ENCODE data around the gene DNMT3A. TPM values are rescaled to one million over a fixed set of nuclear protein-coding genes. Genes with fewer than 3 reads are reported as not detected.

DNMT3A gene
- total RNA-seq: 10 to 100 TPM; 43.2 to 45.5 TPM

DNA sequence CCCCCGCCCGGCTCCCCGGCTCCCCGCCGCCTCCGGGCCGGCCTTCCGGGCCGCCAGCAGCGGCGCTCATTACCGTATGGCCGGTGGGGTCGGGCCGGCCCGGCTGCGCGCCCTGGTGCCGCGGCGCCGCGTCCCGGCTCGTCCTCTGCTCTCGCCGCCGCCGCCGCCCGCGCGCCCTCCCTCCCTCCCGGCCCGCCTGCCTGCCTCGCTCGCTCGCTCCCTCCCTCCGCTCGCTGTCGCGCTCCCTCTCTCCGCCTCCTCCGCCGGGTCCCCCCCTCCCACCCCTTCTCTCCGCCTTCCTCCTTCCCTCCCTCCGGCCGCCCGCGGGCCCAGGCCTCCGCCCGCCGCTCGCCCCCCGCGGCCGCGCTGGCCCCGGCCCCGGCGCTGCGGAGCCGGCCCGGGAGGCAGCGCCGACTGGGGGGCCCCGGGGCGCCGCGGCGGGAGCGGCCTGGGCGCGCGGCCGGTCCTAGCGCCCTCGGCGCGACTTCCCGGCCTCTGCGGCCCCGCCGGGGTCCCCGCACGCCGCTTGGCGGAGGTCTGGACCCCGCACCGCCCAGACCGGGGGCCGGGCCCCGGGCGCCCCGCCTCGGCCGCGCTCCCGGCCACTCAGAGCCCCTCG is at the start of gene DNMT3A:
Gene DNMT3A, minus strand, starts transcription at position 173 of the 619 bp plus-strand sequence. CDS start 27,941 bp downstream, outside the sequence.
- ChIA-PET POLR2A (interaction anchor here (0.7 to 2.1 kb wide), 10 partner anchors 20 to 225 kb away, joined by 3 to 13 read pairs (median 4); no protein-coding TSS in a partner anchor), CTCF (interaction anchor here (0.6 to 2.1 kb wide), 11 partner anchors 9 to 262 kb away, joined by 3 to 13 read pairs (median 4); no protein-coding TSS in a partner anchor)
- peak within 1 kb of the TSS; percentile 62 for H3K27ac Mint-ChIP-seq
- peaks cover 24% of the 10 kb centered on the region for H3K4me1 Mint-ChIP-seq
- H3K36me3 Mint-ChIP-seq (ENCODE audit: low read depth): no peaks in the 10 kb centered on the region
- peak; percentile 64 for DNase-seq
- H3K27me3 Mint-ChIP-seq: no peaks in the 10 kb centered on the region
- H3K9me3 Mint-ChIP-seq: no peaks in the 10 kb centered on the region
- peak within 1 kb of the TSS; percentile 83 for H3K4me3 Mint-ChIP-seq

DNA sequence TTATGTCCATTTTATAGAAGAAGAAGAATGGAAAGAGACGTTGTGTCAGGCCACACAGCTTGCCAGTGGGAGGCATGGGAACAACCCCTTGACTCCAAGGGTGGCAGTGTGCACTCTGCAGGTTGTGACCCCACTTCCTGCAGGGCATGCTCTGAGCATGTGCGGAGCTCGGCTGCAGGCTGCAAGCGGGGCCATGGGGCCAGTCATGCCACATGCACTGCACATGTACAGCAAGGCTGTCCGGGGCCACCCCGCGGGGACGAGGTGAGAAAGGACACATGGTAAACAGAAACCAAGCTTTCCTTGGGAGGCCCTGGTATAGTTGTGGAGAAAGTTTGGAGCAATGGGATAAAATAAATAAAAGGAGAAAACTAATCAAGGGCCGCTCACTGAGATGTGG is 47.4 kb upstream of the DNMT3A start:
- Mint-ChIP-seq H3K4me1 (peaks cover 26% of the 10 kb centered on the region), H3K4me3 (no peak overlapping the region), H3K36me3 (ENCODE audit: low read depth) (peaks cover 24% of the 10 kb centered on the region), H3K9me3 (peaks cover 2% of the 10 kb centered on the region), H3K27ac (no peak overlapping the region), H3K27me3 (no peaks in the 10 kb centered on the region)
- DNase-seq: no peak
- ChIA-PET POLR2A (interaction anchor here (1.4 kb wide), 1 partner anchor 13 kb away, joined by 3 read pairs; no protein-coding TSS in a partner anchor), CTCF (interaction anchor here (1.4 kb wide), 1 partner anchor 27 kb away, joined by 5 read pairs; no protein-coding TSS in a partner anchor)

- ChIA-PET POLR2A (interaction anchor here (1.4 kb wide), 1 partner anchor 13 kb away, joined by 3 read pairs; no protein-coding TSS in a partner anchor), CTCF (interaction anchor here (0.9 kb wide), 1 partner anchor 12 kb away, joined by 5 read pairs; no protein-coding TSS in a partner anchor)
- peak overlapping the region; percentile 4 for H3K27ac Mint-ChIP-seq
- no peak overlapping the region for H3K4me3 Mint-ChIP-seq
- H3K9me3 Mint-ChIP-seq: peaks cover 2% of the 10 kb centered on the region
- DNase-seq: no peak
- H3K36me3 Mint-ChIP-seq (ENCODE audit: low read depth): peaks cover 24% of the 10 kb centered on the region
- H3K27me3 Mint-ChIP-seq: no peaks in the 10 kb centered on the region
- H3K4me1 Mint-ChIP-seq: peaks cover 26% of the 10 kb centered on the region
These were observed 46.8 kb upstream of the DNMT3A start for GRCh38 chr2:25388491-25388890.

DNA sequence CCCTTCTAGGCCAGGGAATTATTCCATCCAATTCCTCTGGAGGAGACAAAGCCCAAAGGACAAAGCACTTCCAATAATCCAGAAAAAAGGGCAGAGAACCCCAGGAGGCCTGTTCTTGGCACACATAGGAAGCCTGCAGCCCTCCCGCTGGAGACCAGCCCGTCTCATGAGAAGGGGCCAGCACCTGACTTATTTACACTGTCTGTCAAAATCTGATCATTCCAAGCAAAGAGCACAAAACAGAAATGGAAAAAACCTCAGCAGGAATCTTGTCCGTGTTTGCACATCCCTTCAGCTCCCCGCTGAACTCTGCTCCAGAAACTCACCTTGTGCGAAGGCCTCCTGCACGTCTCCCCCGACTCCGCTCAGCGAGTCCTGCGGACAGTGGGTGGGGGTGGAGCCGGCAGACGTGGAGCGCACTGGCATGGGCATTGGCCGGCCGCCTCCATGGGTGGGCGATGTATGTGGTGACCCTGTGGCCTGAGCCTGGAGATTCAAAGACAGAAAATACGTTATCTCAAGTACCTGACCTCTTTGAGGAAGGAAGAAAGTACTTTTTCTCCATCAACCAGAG is 46.2 kb upstream of the DNMT3A start:
- no peak for DNase-seq
- peaks cover 2% of the 10 kb centered on the region for H3K9me3 Mint-ChIP-seq
- peaks cover 26% of the 10 kb centered on the region for H3K4me1 Mint-ChIP-seq
- peaks cover 24% of the 10 kb centered on the region for H3K36me3 Mint-ChIP-seq (ENCODE audit: low read depth)
- ChIA-PET CTCF (interaction anchor here (0.9 kb wide), 1 partner anchor 12 kb away, joined by 5 read pairs; no protein-coding TSS in a partner anchor), POLR2A (interaction anchor here (1.4 kb wide), 2 partner anchors 14 to 65 kb away, joined by 3 read pairs; no protein-coding TSS in a partner anchor)
- H3K4me3 Mint-ChIP-seq: no peak overlapping the region
- H3K27ac Mint-ChIP-seq: peak overlapping the region; percentile 4
- no peaks in the 10 kb centered on the region for H3K27me3 Mint-ChIP-seq

DNA sequence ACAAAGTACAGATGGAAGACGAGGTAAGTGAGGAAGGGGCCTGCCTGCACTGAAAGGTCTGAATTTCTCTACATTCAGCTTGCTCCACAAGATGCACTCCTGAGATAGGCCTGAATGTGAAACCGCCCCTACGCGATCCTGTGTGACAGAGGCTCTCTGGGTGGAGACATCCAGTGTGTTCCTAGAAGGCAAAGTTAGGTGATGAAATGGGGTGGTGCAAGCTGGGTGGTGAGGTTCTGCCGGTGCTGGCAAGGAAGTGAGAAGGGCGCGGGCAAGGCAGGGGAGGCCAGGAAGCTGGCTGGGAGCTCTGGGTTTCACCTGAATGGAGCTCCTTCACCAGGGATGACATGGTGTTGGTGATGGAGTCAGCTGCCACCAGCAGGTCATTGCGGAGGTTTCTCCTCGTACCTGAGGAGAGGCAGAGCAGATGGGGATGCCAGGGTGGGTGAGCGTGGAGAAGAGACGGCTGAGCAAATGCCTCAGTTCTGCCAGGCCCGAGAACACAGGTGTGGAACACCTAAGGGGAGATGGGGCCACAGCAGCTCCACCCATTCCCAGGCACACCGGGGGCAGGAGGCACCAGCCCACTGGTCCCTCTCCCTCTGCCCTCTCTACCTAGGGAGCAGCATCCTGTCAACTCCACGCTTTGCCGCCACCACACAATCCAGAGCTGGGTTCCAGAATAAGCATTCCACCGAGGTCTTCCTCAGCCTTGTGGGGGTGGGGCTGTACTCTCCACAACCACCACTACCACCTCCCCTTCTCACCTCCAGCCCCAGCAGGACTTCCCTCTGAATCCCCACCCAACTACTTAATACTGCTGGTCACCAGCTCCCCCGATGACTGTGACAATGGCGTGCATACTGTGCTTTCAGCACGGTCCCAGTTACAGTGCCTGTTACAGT is 45.5 kb upstream of the DNMT3A start:
- H3K27ac Mint-ChIP-seq: peak overlapping the region; percentile 22
- POLR2A ChIA-PET: interaction anchor here (0.9 to 2.9 kb wide), 3 partner anchors 10 to 73 kb away, joined by 3 to 9 read pairs (median 5); no protein-coding TSS in a partner anchor

DNA sequence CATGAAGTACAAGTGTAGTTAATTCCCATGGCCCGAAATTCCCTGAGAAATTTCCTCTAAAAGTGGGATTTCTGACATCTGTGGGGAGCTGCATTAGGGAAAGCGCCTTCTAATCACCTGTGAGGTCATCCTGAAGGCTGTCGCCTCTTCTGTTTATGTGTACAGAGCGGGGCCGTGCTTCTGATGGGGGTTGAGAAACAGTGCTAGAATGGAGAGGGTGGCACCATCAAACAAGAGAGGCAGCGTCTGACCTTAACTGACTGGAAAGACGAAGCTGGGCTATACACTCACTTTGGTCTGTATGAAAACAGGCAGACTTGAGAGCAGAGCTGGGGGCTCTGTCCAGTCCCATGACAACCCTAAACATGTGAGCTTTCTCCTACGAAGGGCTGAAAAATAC is 44.2 kb upstream of the DNMT3A start:
- no peak for DNase-seq
- Mint-ChIP-seq H3K9me3 (no peaks in the 10 kb centered on the region), H3K36me3 (ENCODE audit: low read depth) (peaks cover 20% of the 10 kb centered on the region), H3K27me3 (no peaks in the 10 kb centered on the region), H3K4me3 (no peak overlapping the region), H3K27ac (no peak overlapping the region), H3K4me1 (peaks cover 22% of the 10 kb centered on the region)
- ChIA-PET CTCF (interaction anchor here (3.3 to 3.9 kb wide), 2 partner anchors 9 to 23 kb away, joined by 16 to 21 read pairs; no protein-coding TSS in a partner anchor), POLR2A (interaction anchor here (1.0 to 2.9 kb wide), 2 partner anchors 9 to 10 kb away, joined by 3 to 9 read pairs; no protein-coding TSS in a partner anchor)

More for the DNA sequence above, 45.5 kb upstream of the DNMT3A start:
- CTCF ChIA-PET: interaction anchor here (3.3 kb wide), 1 partner anchor 11 kb away, joined by 16 read pairs; no protein-coding TSS in a partner anchor
- H3K9me3 Mint-ChIP-seq: peaks cover 2% of the 10 kb centered on the region
- peaks cover 24% of the 10 kb centered on the region for H3K36me3 Mint-ChIP-seq (ENCODE audit: low read depth)
- H3K27me3 Mint-ChIP-seq: no peaks in the 10 kb centered on the region
- no peak for DNase-seq
- peaks cover 26% of the 10 kb centered on the region for H3K4me1 Mint-ChIP-seq
- H3K4me3 Mint-ChIP-seq: no peak overlapping the region

DNA sequence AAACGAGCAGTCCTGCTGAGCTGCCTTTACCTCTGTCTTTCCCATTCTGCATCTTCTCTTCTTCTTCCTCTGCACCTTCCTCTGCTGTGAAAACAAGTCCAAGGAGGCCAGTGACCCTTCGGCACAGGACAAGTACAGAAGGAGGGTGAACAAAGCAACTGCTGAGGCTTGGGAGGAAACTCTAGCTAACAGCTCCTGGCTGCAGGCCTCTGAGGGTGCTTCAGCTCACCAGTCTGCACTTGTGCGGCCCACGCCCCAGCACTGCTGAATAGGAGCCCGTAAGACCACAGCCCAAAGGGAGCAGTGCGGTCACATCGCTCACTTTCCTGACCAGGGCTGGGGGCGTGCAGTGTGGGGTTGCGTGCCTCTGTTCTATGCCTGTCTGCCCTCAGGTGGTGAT is 42.1 kb upstream of the DNMT3A start:
- Mint-ChIP-seq H3K9me3 (no peaks in the 10 kb centered on the region), H3K4me1 (peaks cover 26% of the 10 kb centered on the region), H3K27me3 (no peaks in the 10 kb centered on the region), H3K36me3 (ENCODE audit: low read depth) (peaks cover 22% of the 10 kb centered on the region), H3K4me3 (no peak overlapping the region), H3K27ac (no peak overlapping the region)
- POLR2A ChIA-PET: no interaction called here
- CTCF ChIA-PET: interaction anchor here (3.9 kb wide), 1 partner anchor 21 kb away, joined by 21 read pairs; no protein-coding TSS in a partner anchor
- no peak for DNase-seq

DNA sequence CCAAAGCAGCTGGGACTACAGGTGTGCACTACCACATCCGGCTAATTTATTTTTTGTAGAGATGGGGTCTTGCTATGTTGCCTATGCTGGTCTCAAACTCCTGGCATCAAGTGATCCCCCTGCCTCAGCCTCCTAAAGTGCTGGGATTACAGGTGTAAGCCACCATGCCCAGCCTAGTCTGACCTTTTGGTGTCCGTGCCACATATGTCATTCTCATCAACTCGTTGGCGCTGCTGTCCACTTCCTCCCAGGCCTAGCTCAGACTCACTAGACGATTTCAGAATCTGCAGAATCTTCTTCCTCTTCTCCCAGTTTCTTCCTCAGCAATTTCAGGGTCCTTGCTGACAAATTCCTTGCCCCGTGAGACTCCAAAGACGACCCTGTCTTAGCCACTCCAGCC is 39.8 kb upstream of the DNMT3A start:
- H3K27me3 Mint-ChIP-seq: no peaks in the 10 kb centered on the region
- H3K27ac Mint-ChIP-seq: no peak overlapping the region
- no peak overlapping the region for H3K4me3 Mint-ChIP-seq
- H3K36me3 Mint-ChIP-seq (ENCODE audit: low read depth): peaks cover 26% of the 10 kb centered on the region
- peak; percentile 11 for DNase-seq
- peaks cover 23% of the 10 kb centered on the region for H3K4me1 Mint-ChIP-seq
- ChIA-PET POLR2A (interaction anchor here (1.2 kb wide), 1 partner anchor 19 kb away, joined by 4 read pairs; no protein-coding TSS in a partner anchor), CTCF (no interaction called here)
- no peaks in the 10 kb centered on the region for H3K9me3 Mint-ChIP-seq

DNA sequence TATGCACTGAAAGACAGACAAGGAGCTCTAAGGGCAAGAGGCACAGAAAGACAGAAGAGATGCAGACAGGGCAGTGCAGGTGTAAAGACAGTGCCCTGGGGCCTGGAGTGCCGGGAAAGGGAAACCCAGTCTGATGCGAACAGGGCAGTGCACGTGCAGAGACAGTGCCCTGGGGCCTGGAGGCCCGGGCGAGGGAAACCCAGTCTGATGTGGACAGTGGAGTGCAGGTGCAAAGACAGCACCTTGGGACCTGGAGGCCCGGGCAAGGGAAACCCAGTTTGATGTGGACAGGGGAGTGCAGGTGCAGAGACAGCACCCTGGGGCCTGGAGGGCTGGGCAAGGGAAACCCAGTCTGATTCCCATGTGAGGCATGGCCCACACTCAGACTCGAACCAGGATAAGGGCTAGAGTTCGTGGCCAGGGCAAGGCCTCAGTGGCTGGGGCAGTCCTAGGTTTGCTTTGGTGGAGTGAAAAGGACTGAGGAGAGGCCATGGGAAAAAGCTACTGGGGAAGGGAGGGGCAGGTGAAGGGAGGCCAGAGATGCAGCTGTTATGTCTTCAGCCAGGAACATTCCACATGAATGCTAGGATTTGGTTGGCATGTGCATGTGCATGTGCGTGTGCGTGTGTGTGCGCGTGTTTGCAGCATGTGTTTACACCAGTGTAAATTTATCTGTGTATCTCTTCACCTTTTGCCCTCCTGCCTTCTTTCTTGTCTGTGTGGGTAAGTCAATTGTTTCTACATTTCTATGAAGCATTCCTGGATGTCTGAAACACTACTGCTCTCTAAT is 39.1 kb upstream of the DNMT3A start:
- H3K27me3 Mint-ChIP-seq: no peaks in the 10 kb centered on the region
- H3K4me1 Mint-ChIP-seq: peaks cover 28% of the 10 kb centered on the region
- DNase-seq: peak; percentile 3
- peaks cover 25% of the 10 kb centered on the region for H3K36me3 Mint-ChIP-seq (ENCODE audit: low read depth)
- H3K27ac Mint-ChIP-seq: no peak overlapping the region
- no peaks in the 10 kb centered on the region for H3K9me3 Mint-ChIP-seq
- POLR2A ChIA-PET: no interaction called here
- no peak overlapping the region for H3K4me3 Mint-ChIP-seq
- CTCF ChIA-PET: interaction anchor here (11.1 kb wide), 1 partner anchor 18 kb away, joined by 131 read pairs; no protein-coding TSS in a partner anchor

DNA sequence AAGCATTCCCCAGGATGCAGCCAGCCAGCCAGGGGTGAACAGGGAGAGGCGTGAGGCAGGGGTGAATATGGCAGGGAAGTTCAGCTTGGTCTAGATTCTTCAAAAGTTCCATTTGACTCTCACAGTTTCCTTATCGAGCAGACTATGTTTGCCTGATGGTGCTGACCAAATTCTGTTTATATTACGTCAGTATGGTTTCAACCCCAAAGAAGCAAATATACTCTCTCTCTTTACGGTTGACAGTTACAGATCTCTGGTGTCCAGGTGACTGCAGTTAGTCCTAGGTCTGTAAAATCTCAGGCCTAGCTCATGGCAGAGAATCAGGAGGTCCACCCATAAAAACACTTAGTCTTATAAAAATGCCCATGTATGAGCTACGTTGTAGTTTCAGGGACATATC is 38.3 kb upstream of the DNMT3A start:
- H3K4me3 Mint-ChIP-seq: no peak overlapping the region
- DNase-seq: no peak
- H3K4me1 Mint-ChIP-seq: peaks cover 28% of the 10 kb centered on the region
- no peaks in the 10 kb centered on the region for H3K9me3 Mint-ChIP-seq
- no peaks in the 10 kb centered on the region for H3K27me3 Mint-ChIP-seq
- ChIA-PET POLR2A (no interaction called here), CTCF (interaction anchor here (11.1 kb wide), 1 partner anchor 17 kb away, joined by 131 read pairs; no protein-coding TSS in a partner anchor)
- peaks cover 25% of the 10 kb centered on the region for H3K36me3 Mint-ChIP-seq (ENCODE audit: low read depth)
- no peak overlapping the region for H3K27ac Mint-ChIP-seq

GRCh38 chr2:25379535-25379934 is 37.8 kb upstream of the DNMT3A start:
- DNase-seq: peak; percentile 11
- peaks cover 25% of the 10 kb centered on the region for H3K36me3 Mint-ChIP-seq (ENCODE audit: low read depth)
- peaks cover 28% of the 10 kb centered on the region for H3K4me1 Mint-ChIP-seq
- H3K4me3 Mint-ChIP-seq: no peak overlapping the region
- POLR2A ChIA-PET: no interaction called here
- H3K9me3 Mint-ChIP-seq: no peaks in the 10 kb centered on the region
- H3K27me3 Mint-ChIP-seq: no peaks in the 10 kb centered on the region
- no peak overlapping the region for H3K27ac Mint-ChIP-seq
- CTCF ChIA-PET: interaction anchor here (11.1 kb wide), 1 partner anchor 16 kb away, joined by 131 read pairs; no protein-coding TSS in a partner anchor
